ENCODE measurements around the gene CYGB. TPM values are rescaled to one million over a fixed set of nuclear protein-coding genes. Genes with fewer than 3 reads are reported as not detected.
"Not testable (repeated sequence)": the region's sequence is repeated elsewhere in the genome, so short reads cannot be mapped to it uniquely, and the experiment has no call there.

Gene CYGB
- total RNA-seq, 1 donor = 11.7 TPM

GRCh38 chr17:76568811-76569221 lies 31.3 kb upstream of the CYGB start:
- H3K4me3 ChIP-seq (ENCODE audit: low read depth, low read length) = no peak overlapping the region
- no peak for DNase-seq (ENCODE audit: low read depth)
- TF ChIP-seq CTCF (IDR thresholded peaks at IDR 0.05; ENCODE audit: insufficient read depth, low read depth, low read length) = no peak

- DNase-seq (ENCODE audit: low read depth) = no peak
- no peak for TF ChIP-seq CTCF (IDR thresholded peaks at IDR 0.05; ENCODE audit: insufficient read depth, low read depth, low read length)
- H3K4me3 ChIP-seq (ENCODE audit: low read depth, low read length) = no peak overlapping the region
These were observed 30.3 kb upstream of the CYGB start for GRCh38 chr17:76567634-76568432.

- no peak for DNase-seq (ENCODE audit: low read depth)
- no peak overlapping the region for H3K4me3 ChIP-seq (ENCODE audit: low read depth, low read length)
- no peak for TF ChIP-seq CTCF (IDR thresholded peaks at IDR 0.05; ENCODE audit: insufficient read depth, low read depth, low read length)
These were observed 29.5 kb upstream of the CYGB start for GRCh38 chr17:76566988-76567431.

GRCh38 chr17:76566613-76566943 lies 29.1 kb upstream of the CYGB start:
- no peak for DNase-seq (ENCODE audit: low read depth)
- no peak for TF ChIP-seq CTCF (IDR thresholded peaks at IDR 0.05; ENCODE audit: insufficient read depth, low read depth, low read length)
- no peak overlapping the region for H3K4me3 ChIP-seq (ENCODE audit: low read depth, low read length)

GRCh38 chr17:76565728-76566612 lies 28.5 kb upstream of the CYGB start:
- no peak for DNase-seq (ENCODE audit: low read depth)
- H3K4me3 ChIP-seq (ENCODE audit: low read depth, low read length) = no peak overlapping the region
- no peak for TF ChIP-seq CTCF (IDR thresholded peaks at IDR 0.05; ENCODE audit: insufficient read depth, low read depth, low read length)

GRCh38 chr17:76564991-76565727 lies 27.6 kb upstream of the CYGB start:
- H3K4me3 ChIP-seq (ENCODE audit: low read depth, low read length) = not testable (repeated sequence)
- peak; percentile 94 for DNase-seq (ENCODE audit: low read depth)

GRCh38 chr17:76563359-76563758 lies 25.9 kb upstream of the CYGB start:
- not testable (repeated sequence) for DNase-seq (ENCODE audit: low read depth); H3K4me3 ChIP-seq (ENCODE audit: low read depth, low read length)

All from fibroblast of villous mesenchyme (primary cell).